GM23248 (cell line): ENCODE measurements around the gene UROC1.

Source experiments
- EZH2 ChIP-seq: fragments of 200-600 bp; sonication (generic); IDR thresholded peaks from 2 replicates; pipeline ENCODE4 v1.6.1; 2018; ENCODE audit warnings: antibody characterized with exemption, mild to moderate bottlenecking; ENCODE audit not compliant: insufficient read depth, poor library complexity, severe bottlenecking
- EZH2phosphoT487 ChIP-seq: fragments of 200-600 bp; sonication (generic); IDR thresholded peaks from 2 replicates; pipeline ENCODE4 v1.6.1; 2018; ENCODE audit warnings: antibody characterized with exemption, moderate library complexity, mild to moderate bottlenecking, low read depth; ENCODE audit not compliant: insufficient read depth

- TF ChIP-seq EZH2 (no peak), EZH2phosphoT487 (no peak)
Observed at GRCh38 chr3:126473292-126474168, 44.0 kb downstream of the UROC1 start.
